Parathyroid adenoma (tissue), 2 donors: ENCODE results near the gene STXBP1.

ENCODE experiments used
- H2AFZ ChIP-seq: fragments of 300-600 bp; sonication (generic); one replicate; pipeline ENCODE4 v1.7.0; 2017; ENCODE audit warnings: antibody characterized with exemption, mild to moderate bottlenecking
- H3K27ac ChIP-seq: fragments of 300-600 bp; sonication (generic); one replicate; pipeline ENCODE4 v1.7.0; 2017
- H3K27me3 ChIP-seq: fragments of 300-600 bp; sonication (generic); one replicate; pipeline ENCODE4 v1.7.0; 2017; ENCODE audit warnings: low read length; ENCODE audit not compliant: control insufficient read depth, insufficient read depth
- H3K36me3 ChIP-seq: fragments of 300-600 bp; sonication (generic); one replicate; pipeline ENCODE4 v1.7.0; 2017; ENCODE audit warnings: low read length; ENCODE audit not compliant: control insufficient read depth, insufficient read depth
- H3K4me1 ChIP-seq: fragments of 300-600 bp; sonication (generic); one replicate; pipeline ENCODE4 v1.7.0; 2017; ENCODE audit warnings: control low read depth
- H3K4me2 ChIP-seq: fragments of 300-600 bp; sonication (generic); one replicate; pipeline ENCODE4 v1.7.0; 2017; ENCODE audit warnings: low read length
- H3K4me3 ChIP-seq: fragments of 300-600 bp; sonication (generic); one replicate; pipeline ENCODE4 v1.7.0; 2017; ENCODE audit warnings: low read depth, low read length
- H3K79me2 ChIP-seq: fragments of 300-600 bp; sonication (generic); one replicate; pipeline ENCODE4 v1.7.0; 2017; ENCODE audit warnings: control low read depth
- H3K9ac ChIP-seq: fragments of 300-600 bp; sonication (generic); one replicate; pipeline ENCODE4 v1.7.0; 2017; ENCODE audit warnings: mild to moderate bottlenecking
- H3K9me3 ChIP-seq: fragments of 300-600 bp; sonication (generic); one replicate; pipeline ENCODE4 v1.7.0; 2017; ENCODE audit warnings: low read length; ENCODE audit not compliant: control insufficient read depth
- CTCF ChIP-seq: fragments of 300-600 bp; sonication (generic); IDR thresholded peaks from one replicate; pipeline ENCODE4 v1.7.0; 2017; ENCODE audit warnings: antibody characterized with exemption, mild to moderate bottlenecking
- donor health status: primary hyperparathyroidism.

STXBP1 gene

GRCh38 chr9:127722055-127722745, 110.1 kb downstream of the STXBP1 start:
- H3K4me3 ChIP-seq = no peak overlapping the region
- no peaks in the 10 kb centered on the region for H3K36me3 ChIP-seq
- no peak overlapping the region for H3K9ac ChIP-seq
- H3K9me3 ChIP-seq = no peaks in the 10 kb centered on the region
- no peak overlapping the region for H3K4me2 ChIP-seq
- H3K27ac ChIP-seq = no peak overlapping the region
- H3K27me3 ChIP-seq = no peaks in the 10 kb centered on the region
- H2AFZ ChIP-seq = no peak overlapping the region
- no peaks in the 10 kb centered on the region for H3K79me2 ChIP-seq
- no peaks in the 10 kb centered on the region for H3K4me1 ChIP-seq
- TF ChIP-seq CTCF = no peak

GRCh38 chr9:127723013-127723412, 110.9 kb downstream of the STXBP1 start:
- no peak for TF ChIP-seq CTCF
- H3K79me2 ChIP-seq = no peaks in the 10 kb centered on the region
- no peaks in the 10 kb centered on the region for H3K27me3 ChIP-seq

DNA sequence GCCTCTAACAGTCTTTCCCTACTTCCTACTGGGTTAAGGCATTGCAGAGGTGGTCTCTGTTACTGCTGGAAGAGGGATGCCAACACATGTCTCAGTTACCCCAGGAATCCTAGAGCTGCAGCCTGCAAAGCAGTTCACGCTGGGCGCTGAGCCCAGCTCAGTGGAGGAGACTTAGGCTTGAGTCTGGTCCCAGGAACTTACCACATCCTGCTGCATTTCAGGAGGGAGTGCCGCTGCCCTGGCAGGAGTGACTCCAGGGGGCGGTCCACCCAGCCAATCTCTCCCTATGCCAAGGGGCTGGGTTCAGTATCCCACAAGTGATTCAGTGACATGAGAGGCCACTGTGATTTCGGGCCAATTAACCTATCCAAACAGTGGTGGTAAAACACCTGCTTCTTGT, 111.4 kb downstream of the STXBP1 start:
- Histone ChIP-seq H3K9ac (no peak overlapping the region), H3K27ac (no peak overlapping the region), H3K4me1 (no peaks in the 10 kb centered on the region), H3K36me3 (no peaks in the 10 kb centered on the region), H3K4me3 (no peak overlapping the region), H3K4me2 (no peak overlapping the region), H3K79me2 (no peaks in the 10 kb centered on the region), H3K9me3 (no peaks in the 10 kb centered on the region), H3K27me3 (no peaks in the 10 kb centered on the region), H2AFZ (no peak overlapping the region)
- TF ChIP-seq CTCF = no peak

More at GRCh38 chr9:127723013-127723412, 110.9 kb downstream of the STXBP1 start:
- H3K9me3 ChIP-seq = no peaks in the 10 kb centered on the region
- H3K4me3 ChIP-seq = no peak overlapping the region
- no peaks in the 10 kb centered on the region for H3K4me1 ChIP-seq
- H2AFZ ChIP-seq = no peak overlapping the region
- no peak overlapping the region for H3K4me2 ChIP-seq
- H3K36me3 ChIP-seq = no peaks in the 10 kb centered on the region
- H3K9ac ChIP-seq = no peak overlapping the region
- H3K27ac ChIP-seq = no peak overlapping the region

GRCh38 chr9:127724012-127724411, 111.9 kb downstream of the STXBP1 start:
- no peaks in the 10 kb centered on the region for H3K36me3 ChIP-seq
- no peak overlapping the region for H3K9ac ChIP-seq
- no peaks in the 10 kb centered on the region for H3K27me3 ChIP-seq
- no peak for TF ChIP-seq CTCF
- H3K4me3 ChIP-seq = no peak overlapping the region
- H3K4me2 ChIP-seq = no peak overlapping the region
- H3K27ac ChIP-seq = no peak overlapping the region
- H3K9me3 ChIP-seq = no peaks in the 10 kb centered on the region
- H2AFZ ChIP-seq = no peak overlapping the region
- no peaks in the 10 kb centered on the region for H3K79me2 ChIP-seq
- H3K4me1 ChIP-seq = no peaks in the 10 kb centered on the region

DNA sequence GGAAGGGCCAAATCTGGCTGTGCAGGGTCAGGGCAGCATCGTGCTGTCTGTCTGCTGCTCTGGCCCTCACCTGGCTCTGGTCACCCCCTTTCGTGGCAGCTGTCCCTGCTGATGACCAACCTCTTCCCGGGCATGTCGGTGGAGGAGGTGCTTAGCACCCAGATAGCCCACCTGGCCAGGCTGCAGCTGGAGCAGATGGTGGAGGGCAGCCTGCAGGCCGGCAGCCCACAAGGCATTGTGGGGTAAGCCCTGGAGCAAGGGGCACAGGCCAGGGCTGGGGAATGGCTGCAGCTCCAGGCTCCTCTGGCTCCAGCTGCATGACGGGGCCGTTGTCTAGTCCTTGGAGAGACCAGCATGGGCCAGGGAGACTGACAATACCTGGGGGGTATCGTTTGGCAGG, 114.8 kb downstream of the STXBP1 start:
- H3K27ac ChIP-seq = no peak overlapping the region
- H3K27me3 ChIP-seq = no peaks in the 10 kb centered on the region
- no peak overlapping the region for H3K9ac ChIP-seq
- H3K4me3 ChIP-seq = no peak overlapping the region
- no peak overlapping the region for H2AFZ ChIP-seq
- no peaks in the 10 kb centered on the region for H3K9me3 ChIP-seq
- TF ChIP-seq CTCF = no peak
- H3K4me2 ChIP-seq = no peak overlapping the region
- H3K4me1 ChIP-seq = no peaks in the 10 kb centered on the region
- H3K36me3 ChIP-seq = no peaks in the 10 kb centered on the region
- H3K79me2 ChIP-seq = no peaks in the 10 kb centered on the region
